Tibial artery (tissue), 4 donors: ENCODE results near the gene SLC38A10.

ENCODE experiments used
- DNase-seq, 2 donors: peaks; one replicate each; pipeline ENCODE4 v3.0.0-alpha.2; 2019
- H3K27ac ChIP-seq, 2 donors: fragments of 200-600 bp; sonication (generic) in 1 of 2; 1 replicate in 1 of 2; 2 replicates in 1 of 2; pipeline ENCODE4 v1.5.1; 2018 to 2019; ENCODE audit warnings: mild to moderate bottlenecking in 1 of 2
- H3K27me3 ChIP-seq, 2 donors: fragments of 200-600 bp; sonication (generic) in 1 of 2; one replicate each; pipeline versions ENCODE4 v1.5.1 to v1.6.0; 2016 to 2019
- H3K36me3 ChIP-seq, 3 donors: fragments of 200-600 bp; sonication (generic) in 2 of 3; one replicate each; pipeline ENCODE4 v1.5.1; 2016 to 2019; ENCODE audit warnings: mild to moderate bottlenecking in 2 of 3
- H3K4me1 ChIP-seq, 4 donors: fragments of 200-600 bp; sonication (generic) in 2 of 4; 1 replicate in 3 of 4; 2 replicates in 1 of 4; pipeline ENCODE4 v1.5.1; 2016 to 2019
- H3K4me3 ChIP-seq, 2 donors: fragments of 200-600 bp; sonication (generic) in 1 of 2; 1 replicate in 1 of 2; 2 replicates in 1 of 2; pipeline ENCODE4 v1.5.1; 2018 to 2019; ENCODE audit warnings: mild to moderate bottlenecking in 2 of 2
- H3K9me3 ChIP-seq, 3 donors: fragments of 200-600 bp; sonication (generic) in 1 of 3; one replicate each; pipeline ENCODE4 v1.5.1; 2016 to 2019
- CTCF ChIP-seq, 2 experiments: fragments of 200-600 bp in 1 of 2; fragments of 450-650 bp in 1 of 2; IDR thresholded peaks; one replicate each; pipeline ENCODE4 v1.5.1; 2017 to 2019; ENCODE audit warnings: antibody characterized with exemption in 2 of 2, mild to moderate bottlenecking in 1 of 2, moderate library complexity in 1 of 2
- intact Hi-C: fragments of 100-400 bp; cut with DNase I; formaldehyde crosslinking; loops from one replicate; pipeline ENCODE4 v1.15.0; 2023; ENCODE audit warnings: low total_unique reads

SLC38A10 gene

GRCh38 chr17:81299846-81300585 lies 4.9 kb upstream of the SLC38A10 start:
- H3K4me1 ChIP-seq: peaks cover 0 to 13% (median 6%) of the 10 kb centered on the region in 4 donors
- H3K27ac ChIP-seq: no peak overlapping the region
- no peak for TF ChIP-seq CTCF (IDR thresholded peaks at IDR 0.05)
- intact Hi-C loops: no loop called here
- no peak for DNase-seq
- no peaks in the 10 kb centered on the region for H3K9me3 ChIP-seq
- peaks cover 0 to 30% of the 10 kb centered on the region in 2 donors for H3K27me3 ChIP-seq
- H3K4me3 ChIP-seq: no peak overlapping the region
- H3K36me3 ChIP-seq: no peaks in the 10 kb centered on the region

DNA sequence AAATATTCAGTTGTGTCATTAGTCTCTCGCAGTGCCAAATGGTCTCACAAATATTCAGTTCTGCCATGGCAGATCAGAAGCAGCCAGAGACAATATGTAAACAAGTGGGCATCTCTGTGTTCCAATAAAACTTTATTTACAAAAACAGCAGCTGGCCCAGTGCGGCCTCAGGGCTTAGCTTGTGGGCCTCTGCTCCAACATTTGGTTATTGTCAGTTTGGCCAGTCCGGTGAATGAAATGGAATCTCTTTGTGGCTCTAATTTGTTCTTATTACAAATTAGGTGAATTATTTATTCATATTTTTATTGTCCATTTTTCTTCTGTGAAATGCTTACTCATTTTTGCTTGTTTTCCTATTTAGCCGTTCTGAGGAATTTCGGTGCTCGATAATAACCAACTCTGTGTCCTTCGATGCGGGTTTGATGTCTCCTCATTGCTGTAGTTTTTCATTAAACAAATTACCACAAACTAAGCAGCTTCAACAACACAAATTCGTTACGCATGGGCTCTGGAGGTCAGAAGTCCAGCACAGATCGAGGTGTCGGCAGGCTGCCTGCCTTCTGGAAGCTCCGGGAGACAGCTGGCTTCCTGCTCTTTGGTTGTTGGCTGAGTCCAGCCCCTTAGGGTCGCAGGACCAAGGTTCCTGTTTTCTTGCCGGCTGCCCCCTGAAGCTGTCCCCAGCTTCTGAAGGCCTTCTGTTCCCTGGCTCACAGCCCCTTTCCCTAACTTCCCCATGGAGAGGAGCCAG lies 4.1 kb upstream of the SLC38A10 start:
- no peak for DNase-seq
- Histone ChIP-seq H3K27me3 (peaks cover 0 to 22% of the 10 kb centered on the region in 2 donors), H3K36me3 (no peaks in the 10 kb centered on the region), H3K4me3 (no peak overlapping the region), H3K9me3 (no peaks in the 10 kb centered on the region), H3K27ac (no peak overlapping the region), H3K4me1 (peaks cover 0 to 15% (median 9%) of the 10 kb centered on the region in 4 donors)
- intact Hi-C loops: no loop called here
- no peak for TF ChIP-seq CTCF (IDR thresholded peaks at IDR 0.05)

DNA sequence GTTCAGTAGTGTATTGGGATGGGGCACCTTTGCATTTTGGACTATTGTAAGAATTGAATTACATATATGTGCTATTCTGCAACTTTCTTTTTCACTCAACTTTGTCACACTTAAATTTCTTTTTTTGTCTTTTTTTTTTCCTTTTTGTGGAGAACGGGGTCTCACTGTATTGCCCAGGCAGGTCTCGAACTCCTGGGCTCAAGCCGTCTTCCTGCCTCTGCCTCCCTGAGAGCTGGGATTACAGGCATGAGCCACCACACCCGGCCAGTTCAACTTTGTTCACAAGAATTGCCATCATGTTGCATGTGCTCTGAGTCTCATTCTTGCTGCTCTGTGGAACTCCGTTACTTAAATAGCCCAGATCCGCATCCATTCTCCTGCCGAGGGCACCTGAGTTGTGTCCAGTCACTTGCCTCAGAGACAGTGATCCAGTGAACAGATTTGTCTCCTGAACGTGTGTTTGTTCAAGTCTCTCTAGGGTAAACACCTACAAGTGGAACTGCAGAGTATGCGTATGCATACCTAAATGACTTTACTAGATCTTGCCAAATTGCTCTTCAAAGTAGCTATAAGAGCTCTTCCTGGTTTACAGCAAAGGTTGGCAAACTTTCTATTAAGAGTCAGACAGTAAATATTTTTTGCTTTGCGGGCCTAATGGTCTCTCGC lies 3.4 kb upstream of the SLC38A10 start:
- Histone ChIP-seq H3K27ac (no peak overlapping the region), H3K4me3 (no peak overlapping the region), H3K9me3 (no peaks in the 10 kb centered on the region), H3K36me3 (no peaks in the 10 kb centered on the region), H3K27me3 (peaks cover 0 to 16% of the 10 kb centered on the region in 2 donors), H3K4me1 (peaks cover 0 to 22% (median 16%) of the 10 kb centered on the region in 4 donors)
- intact Hi-C loops: no loop called here
- DNase-seq: no peak
- no peak for TF ChIP-seq CTCF (IDR thresholded peaks at IDR 0.05)

- H3K9me3 ChIP-seq: no peaks in the 10 kb centered on the region
- H3K27me3 ChIP-seq: no peaks in the 10 kb centered on the region
- H3K4me3 ChIP-seq: peak overlapping the region; percentile 93 to 97
- H3K4me1 ChIP-seq: peaks cover 0 to 44% (median 31%) of the 10 kb centered on the region in 4 donors
- no peaks in the 10 kb centered on the region for H3K36me3 ChIP-seq
- intact Hi-C loops: no loop called here
- peak in 1 of 2 experiments; percentile 19 for TF ChIP-seq CTCF (IDR thresholded peaks at IDR 0.05)
- no peak for DNase-seq
- peak overlapping the region; percentile 92 to 96 for H3K27ac ChIP-seq
Observed at GRCh38 chr17:81295676-81296381, 722 bp upstream of the SLC38A10 start.

- H3K4me1 ChIP-seq: peaks cover 0 to 44% (median 31%) of the 10 kb centered on the region in 4 donors
- intact Hi-C loops: loop anchor here (5.0 kb wide), 2 partner anchors 93 to 188 kb away; no protein-coding TSS in a partner anchor
- DNase-seq: peak in 1 of 2 donors; percentile 30
Observed at GRCh38 chr17:81294512-81295030, 536 bp downstream of the SLC38A10 start.

More at GRCh38 chr17:81294512-81295030, 536 bp downstream of the SLC38A10 start:
- no peaks in the 10 kb centered on the region for H3K9me3 ChIP-seq
- peak overlapping the region; percentile 93 to 97 for H3K4me3 ChIP-seq
- peak overlapping the region; percentile 92 to 96 for H3K27ac ChIP-seq
- no peaks in the 10 kb centered on the region for H3K27me3 ChIP-seq
- H3K36me3 ChIP-seq: peaks cover 0 to 3% (median 2%) of the 10 kb centered on the region in 3 donors
- TF ChIP-seq CTCF (IDR thresholded peaks at IDR 0.05): no peak
